Esophagus squamous epithelium (tissue), 4 donors: ENCODE results near the gene FAM25C.
"Not testable (repeated sequence)": the region's sequence is repeated elsewhere in the genome, so short reads cannot be mapped to it uniquely, and the experiment has no call there.

Experiments used
- POLR2A ChIP-seq, 4 donors: fragments of 450-650 bp; IDR thresholded peaks; one replicate each; pipeline ENCODE4 v1.6.1; 2017; ENCODE audit warnings: antibody characterized with exemption in 4 of 4, mild to moderate bottlenecking in 4 of 4, moderate library complexity in 3 of 4
- TF ChIP-seq, protein P1 (sequence below), 6 experiments: fragments of 450-650 bp in 4 of 6; fragments of 200-600 bp in 2 of 6; sonication (generic) in 2 of 6; IDR thresholded peaks; one replicate each; pipeline ENCODE4 v1.5.1; 2016 to 2019; ENCODE audit warnings: antibody characterized with exemption in 6 of 6, mild to moderate bottlenecking in 4 of 6, moderate library complexity in 4 of 6

DNA sequence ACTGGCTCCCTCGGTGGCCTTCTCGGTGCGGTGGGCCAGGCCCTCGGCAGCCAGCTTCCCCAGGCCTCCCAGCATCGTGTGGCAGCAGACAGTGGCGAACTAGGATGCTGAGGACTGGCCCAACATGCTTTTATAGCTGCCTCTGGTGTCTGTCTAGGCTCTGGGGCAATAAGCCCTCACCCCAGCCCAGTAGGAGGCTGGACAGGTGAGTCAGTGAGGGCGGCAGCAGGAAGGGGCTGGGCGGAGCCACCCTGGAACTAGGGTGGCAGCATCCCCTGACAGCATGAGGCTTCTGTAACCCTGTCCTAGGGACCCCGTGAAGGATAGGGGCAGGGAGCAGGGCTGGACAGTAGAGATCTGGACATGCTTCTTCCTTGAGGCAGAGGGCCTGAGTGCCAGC lies at the start of gene FAM25C:
- not testable (repeated sequence) for TF ChIP-seq POLR2A (IDR thresholded peaks at IDR 0.05)
- TF ChIP-seq, protein P1, sequence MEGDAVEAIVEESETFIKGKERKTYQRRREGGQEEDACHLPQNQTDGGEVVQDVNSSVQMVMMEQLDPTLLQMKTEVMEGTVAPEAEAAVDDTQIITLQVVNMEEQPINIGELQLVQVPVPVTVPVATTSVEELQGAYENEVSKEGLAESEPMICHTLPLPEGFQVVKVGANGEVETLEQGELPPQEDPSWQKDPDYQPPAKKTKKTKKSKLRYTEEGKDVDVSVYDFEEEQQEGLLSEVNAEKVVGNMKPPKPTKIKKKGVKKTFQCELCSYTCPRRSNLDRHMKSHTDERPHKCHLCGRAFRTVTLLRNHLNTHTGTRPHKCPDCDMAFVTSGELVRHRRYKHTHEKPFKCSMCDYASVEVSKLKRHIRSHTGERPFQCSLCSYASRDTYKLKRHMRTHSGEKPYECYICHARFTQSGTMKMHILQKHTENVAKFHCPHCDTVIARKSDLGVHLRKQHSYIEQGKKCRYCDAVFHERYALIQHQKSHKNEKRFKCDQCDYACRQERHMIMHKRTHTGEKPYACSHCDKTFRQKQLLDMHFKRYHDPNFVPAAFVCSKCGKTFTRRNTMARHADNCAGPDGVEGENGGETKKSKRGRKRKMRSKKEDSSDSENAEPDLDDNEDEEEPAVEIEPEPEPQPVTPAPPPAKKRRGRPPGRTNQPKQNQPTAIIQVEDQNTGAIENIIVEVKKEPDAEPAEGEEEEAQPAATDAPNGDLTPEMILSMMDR (IDR thresholded peaks at IDR 0.05), result not testable (repeated sequence)
